Measurements from ENCODE around the gene YAE1.

DNA sequence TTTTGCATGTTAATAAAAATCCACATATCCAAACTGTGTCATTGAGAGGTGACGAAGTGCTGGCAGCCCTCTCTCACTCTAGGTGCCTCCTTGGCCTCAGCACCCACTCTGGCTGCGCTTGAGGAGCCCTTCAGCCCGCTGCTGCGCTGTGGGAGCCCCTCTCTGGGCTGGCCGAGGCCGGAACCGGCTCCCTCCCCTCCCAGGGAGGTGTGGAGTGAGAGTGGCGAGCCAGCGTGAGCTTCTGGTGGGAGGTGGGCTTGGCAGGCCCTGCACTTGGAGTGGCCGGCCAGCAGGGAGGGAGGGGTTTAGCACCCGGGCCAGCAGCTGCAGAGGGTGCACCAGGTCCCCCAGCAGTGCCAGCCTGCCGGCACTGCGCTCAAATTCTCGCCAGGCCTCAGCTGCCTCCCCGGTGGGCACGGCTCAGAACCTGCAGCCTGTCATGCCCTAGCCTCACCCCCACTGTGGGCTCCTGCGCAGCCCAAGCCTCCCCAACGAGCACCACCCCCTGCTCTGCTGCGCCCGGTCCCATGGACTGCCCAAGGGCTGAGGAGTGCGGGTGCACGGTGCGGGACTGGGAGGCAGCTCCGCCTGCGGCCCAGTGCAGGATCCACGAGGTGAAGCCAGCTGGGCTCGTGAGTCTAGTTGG lies 11.1 kb downstream of the YAE1 start:
- TF ChIP-seq, protein P1, sequence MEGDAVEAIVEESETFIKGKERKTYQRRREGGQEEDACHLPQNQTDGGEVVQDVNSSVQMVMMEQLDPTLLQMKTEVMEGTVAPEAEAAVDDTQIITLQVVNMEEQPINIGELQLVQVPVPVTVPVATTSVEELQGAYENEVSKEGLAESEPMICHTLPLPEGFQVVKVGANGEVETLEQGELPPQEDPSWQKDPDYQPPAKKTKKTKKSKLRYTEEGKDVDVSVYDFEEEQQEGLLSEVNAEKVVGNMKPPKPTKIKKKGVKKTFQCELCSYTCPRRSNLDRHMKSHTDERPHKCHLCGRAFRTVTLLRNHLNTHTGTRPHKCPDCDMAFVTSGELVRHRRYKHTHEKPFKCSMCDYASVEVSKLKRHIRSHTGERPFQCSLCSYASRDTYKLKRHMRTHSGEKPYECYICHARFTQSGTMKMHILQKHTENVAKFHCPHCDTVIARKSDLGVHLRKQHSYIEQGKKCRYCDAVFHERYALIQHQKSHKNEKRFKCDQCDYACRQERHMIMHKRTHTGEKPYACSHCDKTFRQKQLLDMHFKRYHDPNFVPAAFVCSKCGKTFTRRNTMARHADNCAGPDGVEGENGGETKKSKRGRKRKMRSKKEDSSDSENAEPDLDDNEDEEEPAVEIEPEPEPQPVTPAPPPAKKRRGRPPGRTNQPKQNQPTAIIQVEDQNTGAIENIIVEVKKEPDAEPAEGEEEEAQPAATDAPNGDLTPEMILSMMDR (conservative IDR thresholded peaks at IDR 0.05 in 1 of 2, IDR thresholded peaks at IDR 0.05 in 1 of 2; ENCODE audit: low read depth in 1 of 2, low read length in 2 of 2) = no peak
- no peak for TF ChIP-seq EZH2 (IDR thresholded peaks at IDR 0.05; ENCODE audit: low read length, missing control alignments)

Measured in fibroblast of lung (primary cell).